ENCODE measurements around the gene YJU2. TPM values are rescaled to one million over a fixed set of nuclear protein-coding genes. Genes with fewer than 3 reads are reported as not detected.

The YJU2 gene
- total and polyA plus RNA-seq, 4 donors, result 6.5 to 12.7 (median 10.3) TPM

- H3K27me3 ChIP-seq (ENCODE audit: control insufficient read depth in 4 of 4, insufficient read depth in 4 of 4, low read length in 3 of 4), result no peaks in the 10 kb centered on the region
- WGBS, result 16% methylated on average over 12 of the region's 12 CpGs
- no peaks in the 10 kb centered on the region for H3K9me3 ChIP-seq (ENCODE audit: control insufficient read depth in 4 of 4, low read length in 3 of 4)
- H3K4me3 ChIP-seq (ENCODE audit: low read depth in 1 of 3, low read length in 3 of 3), result peak overlapping the region in 2 of 3 donors; percentile 30 to 43
- TF ChIP-seq CTCF (IDR thresholded peaks at IDR 0.05; ENCODE audit: low read depth, low read length, missing input control) (no peak), RAD21 (IDR thresholded peaks at IDR 0.05) (peak; percentile 6 to 18)
- H3K9ac ChIP-seq (ENCODE audit: low read depth in 1 of 2, low read length in 2 of 2), result peak overlapping the region in 1 of 2 donors; percentile 47
- no peaks in the 10 kb centered on the region for H3K36me3 ChIP-seq (ENCODE audit: control insufficient read depth in 4 of 4, insufficient read depth in 3 of 4, low read depth in 1 of 4, low read length in 3 of 4)
- H3K4me1 ChIP-seq (ENCODE audit: control insufficient read depth in 4 of 4, insufficient read depth in 4 of 4, low read length in 3 of 4), result peaks cover 0 to 5% (median 5%) of the 10 kb centered on the region in 4 donors
- peak overlapping the region in 1 of 2 donors; percentile 31 for H3K27ac ChIP-seq (ENCODE audit: low read depth in 1 of 2, low read length in 2 of 2)
- no peak for DNase-seq (ENCODE audit: low spot score)
Observed at GRCh38 chr19:4313847-4314490, 67.1 kb downstream of the YJU2 start.

- 92% methylated on average over 9 of the region's 9 CpGs for WGBS
- Histone ChIP-seq H3K9me3 (ENCODE audit: control insufficient read depth in 4 of 4, low read length in 3 of 4) (peaks cover 0 to 3% (median 0%) of the 10 kb centered on the region in 4 donors), H3K4me1 (ENCODE audit: control insufficient read depth in 4 of 4, insufficient read depth in 4 of 4, low read length in 3 of 4) (peaks cover 0 to 5% (median 5%) of the 10 kb centered on the region in 4 donors), H3K36me3 (ENCODE audit: control insufficient read depth in 4 of 4, insufficient read depth in 3 of 4, low read depth in 1 of 4, low read length in 3 of 4) (no peaks in the 10 kb centered on the region), H3K27ac (ENCODE audit: low read depth in 1 of 2, low read length in 2 of 2) (no peak overlapping the region), H3K27me3 (ENCODE audit: control insufficient read depth in 4 of 4, insufficient read depth in 4 of 4, low read length in 3 of 4) (no peaks in the 10 kb centered on the region), H3K9ac (ENCODE audit: low read depth in 1 of 2, low read length in 2 of 2) (no peak overlapping the region), H3K4me3 (ENCODE audit: low read depth in 1 of 3, low read length in 3 of 3) (no peak overlapping the region)
- TF ChIP-seq ZBTB33 (IDR thresholded peaks at IDR 0.05), result no peak
- TF ChIP-seq HNF4G (IDR thresholded peaks at IDR 0.05), result no peak
- TF ChIP-seq ATF3 (IDR thresholded peaks at IDR 0.05), result no peak
- TF ChIP-seq REST (IDR thresholded peaks at IDR 0.05), result no peak
- no peak for TF ChIP-seq GABPA (IDR thresholded peaks at IDR 0.05 in 1 of 2, conservative IDR thresholded peaks at IDR 0.05 in 1 of 2)
- no peak for TF ChIP-seq MAX (IDR thresholded peaks at IDR 0.05)
- no peak for TF ChIP-seq NR2F2 (IDR thresholded peaks at IDR 0.05)
- no peak for TF ChIP-seq FOXA1 (IDR thresholded peaks at IDR 0.05)
- TF ChIP-seq JUND (IDR thresholded peaks at IDR 0.05), result no peak
- no peak for TF ChIP-seq YY1 (IDR thresholded peaks at IDR 0.05)
- no peak for TF ChIP-seq FOXA2 (IDR thresholded peaks at IDR 0.05)
- TF ChIP-seq TAF1 (conservative IDR thresholded peaks at IDR 0.05), result no peak
- no peak for TF ChIP-seq CTCF (IDR thresholded peaks at IDR 0.05; ENCODE audit: low read depth, low read length, missing input control)
- no peak for TF ChIP-seq SP1 (IDR thresholded peaks at IDR 0.05)
- no peak for TF ChIP-seq RXRA (IDR thresholded peaks at IDR 0.05)
- no peak for TF ChIP-seq EGR1 (IDR thresholded peaks at IDR 0.05; ENCODE audit: low read depth in 2 of 2)
- TF ChIP-seq HNF4A (conservative IDR thresholded peaks at IDR 0.05), result no peak
- TF ChIP-seq RAD21 (IDR thresholded peaks at IDR 0.05), result no peak
- DNase-seq (ENCODE audit: low spot score), result no peak
Observed at GRCh38 chr19:4316956-4317355, 70.1 kb downstream of the YJU2 start.

All from liver (tissue), 9 donors.